ENCODE data around the gene FAM161A.
"Not testable (repeated sequence)": the region's sequence is repeated elsewhere in the genome, so short reads cannot be mapped to it uniquely, and the experiment has no call there.

FAM161A gene

GRCh38 chr2:61807036-61807757, 46.7 kb downstream of the FAM161A start:
- no peak for DNase-seq (ENCODE audit: low read depth)
- no peak overlapping the region for H3K4me3 ChIP-seq (ENCODE audit: low read length)
- TF ChIP-seq, protein P1, sequence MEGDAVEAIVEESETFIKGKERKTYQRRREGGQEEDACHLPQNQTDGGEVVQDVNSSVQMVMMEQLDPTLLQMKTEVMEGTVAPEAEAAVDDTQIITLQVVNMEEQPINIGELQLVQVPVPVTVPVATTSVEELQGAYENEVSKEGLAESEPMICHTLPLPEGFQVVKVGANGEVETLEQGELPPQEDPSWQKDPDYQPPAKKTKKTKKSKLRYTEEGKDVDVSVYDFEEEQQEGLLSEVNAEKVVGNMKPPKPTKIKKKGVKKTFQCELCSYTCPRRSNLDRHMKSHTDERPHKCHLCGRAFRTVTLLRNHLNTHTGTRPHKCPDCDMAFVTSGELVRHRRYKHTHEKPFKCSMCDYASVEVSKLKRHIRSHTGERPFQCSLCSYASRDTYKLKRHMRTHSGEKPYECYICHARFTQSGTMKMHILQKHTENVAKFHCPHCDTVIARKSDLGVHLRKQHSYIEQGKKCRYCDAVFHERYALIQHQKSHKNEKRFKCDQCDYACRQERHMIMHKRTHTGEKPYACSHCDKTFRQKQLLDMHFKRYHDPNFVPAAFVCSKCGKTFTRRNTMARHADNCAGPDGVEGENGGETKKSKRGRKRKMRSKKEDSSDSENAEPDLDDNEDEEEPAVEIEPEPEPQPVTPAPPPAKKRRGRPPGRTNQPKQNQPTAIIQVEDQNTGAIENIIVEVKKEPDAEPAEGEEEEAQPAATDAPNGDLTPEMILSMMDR (conservative IDR thresholded peaks at IDR 0.05; ENCODE audit: low read length), result no peak

DNA sequence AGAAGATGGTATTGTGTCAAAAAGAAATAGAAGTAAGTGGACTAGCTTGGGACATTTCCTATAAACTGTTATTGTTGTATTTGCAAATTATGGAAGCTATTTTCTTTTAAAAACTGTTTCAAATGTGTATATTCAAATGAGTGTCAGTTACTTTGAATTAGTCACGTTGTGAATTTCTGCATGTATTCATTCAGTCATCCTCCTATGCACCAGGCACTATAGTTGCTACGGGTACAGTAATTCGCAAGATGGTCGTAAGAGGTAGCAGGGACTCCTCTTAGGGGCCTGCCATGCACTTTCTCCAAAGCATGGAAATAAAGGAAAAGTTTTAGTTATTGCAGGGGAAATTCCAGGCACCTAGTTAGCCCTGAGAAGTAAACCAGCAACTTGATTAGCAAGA, 51.3 kb downstream of the FAM161A start:
- TF ChIP-seq, protein P1 (conservative IDR thresholded peaks at IDR 0.05; ENCODE audit: low read length), result no peak
- H3K4me3 ChIP-seq (ENCODE audit: low read length), result no peak overlapping the region
- DNase-seq (ENCODE audit: low read depth), result no peak

DNA sequence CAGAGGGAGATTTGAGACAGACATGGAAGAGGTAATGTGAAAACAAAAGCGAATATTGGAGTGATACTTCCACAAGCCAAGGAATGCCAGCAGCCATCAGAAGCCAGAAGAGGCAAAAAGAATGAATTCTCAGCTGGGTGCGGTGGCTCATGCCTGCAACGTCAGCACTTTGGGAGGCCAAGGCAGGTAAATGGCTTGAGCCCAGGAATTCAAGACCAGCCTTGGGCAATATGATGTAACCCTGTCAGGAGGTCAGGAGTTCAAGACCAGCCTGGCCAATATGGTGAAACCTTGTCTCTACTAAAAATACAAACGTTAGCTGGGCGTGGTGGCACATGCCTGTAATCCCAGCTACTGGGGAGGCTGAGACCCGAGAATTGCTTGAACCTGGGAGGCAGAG, 54.8 kb downstream of the FAM161A start:
- no peak for DNase-seq (ENCODE audit: low read depth)
- H3K4me3 ChIP-seq (ENCODE audit: low read length), result no peak overlapping the region
- TF ChIP-seq, protein P1 (conservative IDR thresholded peaks at IDR 0.05; ENCODE audit: low read length), result no peak

DNA sequence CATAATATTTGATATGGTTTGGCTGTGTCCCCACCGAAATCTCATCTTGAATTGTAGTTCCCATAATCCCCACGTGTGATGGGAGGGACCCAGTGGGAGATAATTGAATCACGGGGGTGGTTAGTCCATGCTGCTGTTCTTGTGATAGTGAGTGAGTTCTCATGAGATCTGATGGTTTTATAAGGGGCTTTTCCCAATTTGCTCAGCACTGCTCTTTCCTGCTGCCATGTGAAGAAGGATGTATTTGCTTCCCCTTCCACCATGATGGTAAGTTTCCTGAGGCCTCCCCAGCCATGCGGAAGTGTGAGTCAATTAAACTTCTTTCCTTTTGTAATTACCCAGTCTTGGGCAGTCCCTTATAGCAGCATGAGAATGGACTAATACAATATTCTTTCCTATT, 56.4 kb downstream of the FAM161A start:
- H3K4me3 ChIP-seq (ENCODE audit: low read length); DNase-seq (ENCODE audit: low read depth): not testable (repeated sequence)

GRCh38 chr2:61795408-61795807, 58.5 kb downstream of the FAM161A start:
- TF ChIP-seq, protein P1 (conservative IDR thresholded peaks at IDR 0.05; ENCODE audit: low read length), result no peak
- no peak for DNase-seq (ENCODE audit: low read depth)
- H3K4me3 ChIP-seq (ENCODE audit: low read length), result no peak overlapping the region

- DNase-seq (ENCODE audit: low read depth), result peak; percentile 50
- H3K4me3 ChIP-seq (ENCODE audit: low read length), result peak overlapping the region; percentile 37
Measured at GRCh38 chr2:61793389-61793836, 60.4 kb downstream of the FAM161A start.

GRCh38 chr2:61792355-61792890, 61.4 kb downstream of the FAM161A start:
- TF ChIP-seq, protein P1 (conservative IDR thresholded peaks at IDR 0.05; ENCODE audit: low read length), result no peak
- H3K4me3 ChIP-seq (ENCODE audit: low read length), result no peak overlapping the region
- no peak for DNase-seq (ENCODE audit: low read depth)

More at GRCh38 chr2:61793389-61793836, 60.4 kb downstream of the FAM161A start:
- TF ChIP-seq, protein P1 (conservative IDR thresholded peaks at IDR 0.05; ENCODE audit: low read length), result peak; percentile 67

Measured in AG10803 (cell line).